SK-N-MC (cell line): ENCODE measurements around the gene PPFIBP2.

Source experiments
- EZH2 ChIP-seq: fragments of 200-600 bp; sonication (generic); IDR thresholded peaks from one replicate; pipeline ENCODE4 v1.6.1; 2017; ENCODE audit warnings: antibody characterized with exemption
- POLR2AphosphoS5 ChIP-seq: IDR thresholded peaks from 2 replicates; pipeline ENCODE4 v1.6.1; 2012; ENCODE audit warnings: mild to moderate bottlenecking, low read depth, low read length, borderline replicate concordance

GRCh38 chr11:7683571-7683970 is 169.8 kb downstream of the PPFIBP2 start:
- TF ChIP-seq POLR2AphosphoS5: no peak
- TF ChIP-seq EZH2: no peak
